ENCODE data around the gene TLL2. TPM values are rescaled to one million over a fixed set of nuclear protein-coding genes. Genes with fewer than 3 reads are reported as not detected.
A peak's percentile ranks its signal among the peaks of the same experiment; 100 is the strongest.

Gene TLL2
- total and polyA plus RNA-seq, 12 donors = 0.10 to 0.40 (median 0.13) TPM; not detected in 6

- Histone ChIP-seq H3K4me1 (replicated peaks in 1 of 2) (no peaks in the 10 kb centered on the region), H3K27me3 (peaks cover 4% of the 10 kb centered on the region), H3K9me3 (replicated peaks in 1 of 3) (no peaks in the 10 kb centered on the region), H3K27ac (no peak overlapping the region), H3K4me3 (no peak overlapping the region), H3K36me3 (replicated peaks in 1 of 2) (no peaks in the 10 kb centered on the region)
- no peak for DNase-seq
- 79 to 90% (median 88%) methylated on average over 5 to 12 of the region's 12 CpGs for WGBS, 4 donors
- intact Hi-C loops (cut with DNase I) = no loop called here
- TF ChIP-seq POLR2A (IDR thresholded peaks at IDR 0.05) (no peak), CTCF (IDR thresholded peaks at IDR 0.05) (no peak)
Observed at GRCh38 chr10:96493871-96494525, 19.7 kb downstream of the TLL2 start.

GRCh38 chr10:96493254-96493653 is 20.5 kb downstream of the TLL2 start:
- H3K4me3 ChIP-seq = no peak overlapping the region
- TF ChIP-seq POLR2A (IDR thresholded peaks at IDR 0.05) = no peak
- no peak for TF ChIP-seq CTCF (IDR thresholded peaks at IDR 0.05)
- peaks cover 6% of the 10 kb centered on the region for H3K27me3 ChIP-seq
- H3K36me3 ChIP-seq (replicated peaks in 1 of 2) = no peaks in the 10 kb centered on the region
- WGBS, 4 donors = 78 to 92% (median 84%) methylated on average over 2 of the region's 2 CpGs
- no peak for DNase-seq
- H3K9me3 ChIP-seq (replicated peaks in 1 of 3) = no peaks in the 10 kb centered on the region
- no peak overlapping the region for H3K27ac ChIP-seq
- intact Hi-C loops (cut with DNase I) = no loop called here
- H3K4me1 ChIP-seq (replicated peaks in 1 of 2) = no peaks in the 10 kb centered on the region

GRCh38 chr10:96491303-96491702 is 22.4 kb downstream of the TLL2 start:
- Histone ChIP-seq H3K27me3 (peaks cover 6% of the 10 kb centered on the region), H3K27ac (no peak overlapping the region), H3K9me3 (replicated peaks in 1 of 3) (no peaks in the 10 kb centered on the region), H3K36me3 (replicated peaks in 1 of 2) (no peaks in the 10 kb centered on the region), H3K4me3 (no peak overlapping the region), H3K4me1 (replicated peaks in 1 of 2) (no peaks in the 10 kb centered on the region)
- peak in 1 of 7 donors; percentile 4 for DNase-seq
- 67 to 79% (median 70%) methylated on average over 3 of the region's 3 CpGs for WGBS, 4 donors
- intact Hi-C loops (cut with DNase I) = no loop called here
- TF ChIP-seq POLR2A (IDR thresholded peaks at IDR 0.05) (no peak), CTCF (IDR thresholded peaks at IDR 0.05) (peak in 4 of 6 experiments; percentile 7 to 22 (median 18))

- WGBS, 4 donors = 69 to 88% (median 82%) methylated on average over 6 to 14 of the region's 14 CpGs
- DNase-seq = no peak
Observed at GRCh38 chr10:96488161-96488935, 25.4 kb downstream of the TLL2 start.

More at GRCh38 chr10:96488161-96488935, 25.4 kb downstream of the TLL2 start:
- intact Hi-C loops (cut with DNase I) = no loop called here
- Histone ChIP-seq H3K4me3 (no peak overlapping the region), H3K27me3 (peaks cover 6% of the 10 kb centered on the region), H3K9me3 (replicated peaks in 1 of 3) (no peaks in the 10 kb centered on the region), H3K27ac (no peak overlapping the region), H3K36me3 (replicated peaks in 1 of 2) (no peaks in the 10 kb centered on the region), H3K4me1 (replicated peaks in 1 of 2) (no peaks in the 10 kb centered on the region)
- TF ChIP-seq POLR2A (IDR thresholded peaks at IDR 0.05) (no peak), CTCF (IDR thresholded peaks at IDR 0.05) (no peak)

All from adrenal gland (tissue), 12 donors.